Keratinocyte (primary cell): ENCODE results near the gene FBN2.

Experiments
- CTCF ChIP-seq, 3 experiments: IDR thresholded peaks in 1 of 3; conservative IDR thresholded peaks in 1 of 3; optimal IDR thresholded peaks in 1 of 3; 2 replicates in 2 of 3; 3 replicates in 1 of 3; pipeline versions ENCODE3 to v1.5.1; 2011; ENCODE audit warnings: low read length in 3 of 3, mild to moderate bottlenecking in 3 of 3, moderate library complexity in 2 of 3, control low read depth in 1 of 3, inconsistent platforms in 1 of 3; ENCODE audit not compliant: insufficient read depth in 2 of 3; ENCODE audit errors: extremely low read depth in 1 of 3
- EZH2 ChIP-seq: IDR thresholded peaks from one replicate; pipeline ENCODE4 v1.6.1; 2012; ENCODE audit warnings: inconsistent platforms, mild to moderate bottlenecking, low read length, moderate library complexity

GRCh38 chr5:128506643-128507042 is 31.4 kb downstream of the FBN2 start:
- TF ChIP-seq CTCF (optimal IDR thresholded peaks at IDR 0.05 in 1 of 3, IDR thresholded peaks at IDR 0.05 in 1 of 3, conservative IDR thresholded peaks at IDR 0.05 in 1 of 3; ENCODE audit: extremely low read depth in 1 of 3, insufficient read depth in 2 of 3, low read length in 3 of 3) (no peak), EZH2 (no peak)
